Measurements from ENCODE around the gene PPP1R13L.
"Not testable (repeated sequence)": the region's sequence is repeated elsewhere in the genome, so short reads cannot be mapped to it uniquely, and the experiment has no call there.

Gene PPP1R13L, protein sequence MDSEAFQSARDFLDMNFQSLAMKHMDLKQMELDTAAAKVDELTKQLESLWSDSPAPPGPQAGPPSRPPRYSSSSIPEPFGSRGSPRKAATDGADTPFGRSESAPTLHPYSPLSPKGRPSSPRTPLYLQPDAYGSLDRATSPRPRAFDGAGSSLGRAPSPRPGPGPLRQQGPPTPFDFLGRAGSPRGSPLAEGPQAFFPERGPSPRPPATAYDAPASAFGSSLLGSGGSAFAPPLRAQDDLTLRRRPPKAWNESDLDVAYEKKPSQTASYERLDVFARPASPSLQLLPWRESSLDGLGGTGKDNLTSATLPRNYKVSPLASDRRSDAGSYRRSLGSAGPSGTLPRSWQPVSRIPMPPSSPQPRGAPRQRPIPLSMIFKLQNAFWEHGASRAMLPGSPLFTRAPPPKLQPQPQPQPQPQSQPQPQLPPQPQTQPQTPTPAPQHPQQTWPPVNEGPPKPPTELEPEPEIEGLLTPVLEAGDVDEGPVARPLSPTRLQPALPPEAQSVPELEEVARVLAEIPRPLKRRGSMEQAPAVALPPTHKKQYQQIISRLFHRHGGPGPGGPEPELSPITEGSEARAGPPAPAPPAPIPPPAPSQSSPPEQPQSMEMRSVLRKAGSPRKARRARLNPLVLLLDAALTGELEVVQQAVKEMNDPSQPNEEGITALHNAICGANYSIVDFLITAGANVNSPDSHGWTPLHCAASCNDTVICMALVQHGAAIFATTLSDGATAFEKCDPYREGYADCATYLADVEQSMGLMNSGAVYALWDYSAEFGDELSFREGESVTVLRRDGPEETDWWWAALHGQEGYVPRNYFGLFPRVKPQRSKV

DNA sequence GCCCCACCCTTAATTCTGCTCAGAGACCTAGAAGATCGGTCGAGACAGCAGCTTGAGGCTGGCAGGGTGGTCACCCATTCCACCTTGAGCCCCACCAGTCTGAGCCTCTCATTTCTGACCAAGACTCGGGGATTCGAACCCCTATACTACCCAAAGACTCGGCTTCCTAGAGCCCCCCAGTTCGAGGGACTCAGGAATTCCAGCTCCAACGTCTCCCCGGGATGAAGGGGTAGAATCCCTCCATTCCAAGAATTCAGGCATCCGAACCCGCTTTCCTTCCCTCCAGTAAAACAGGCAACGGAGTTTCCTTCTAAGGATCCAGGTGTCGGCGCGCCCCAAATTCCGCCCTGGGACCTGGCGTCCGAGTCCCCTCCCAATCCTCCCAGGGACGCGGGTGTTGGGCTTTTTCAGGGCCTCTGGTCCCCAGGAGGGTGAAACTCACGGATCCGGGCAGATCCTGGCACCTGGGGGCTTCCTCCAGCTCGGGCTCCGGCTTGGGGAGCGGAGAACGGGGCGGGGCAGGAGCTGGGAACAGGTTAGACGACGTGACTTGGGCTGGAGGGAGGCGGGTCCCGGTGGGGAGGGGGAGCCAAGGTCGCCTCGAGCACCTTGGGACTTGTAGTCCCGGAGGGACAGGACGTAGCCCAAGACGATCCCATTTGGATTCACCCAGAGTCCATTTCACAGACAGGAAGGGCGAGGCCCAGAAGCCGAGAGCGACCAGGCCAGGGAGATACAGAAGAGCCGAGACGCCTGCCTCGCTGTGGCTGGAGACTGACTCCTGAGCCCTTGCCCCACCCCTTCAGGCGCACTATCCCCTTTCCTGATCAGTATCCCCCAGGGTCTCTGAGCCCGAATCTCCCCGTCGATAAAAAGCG lies at the start of gene PPP1R13L:
TSS of gene PPP1R13L (minus strand) at position 513 of the 878 bp plus-strand sequence. CDS start 6,751 bp downstream, outside the sequence.
- DNase-seq = no peak

DNA sequence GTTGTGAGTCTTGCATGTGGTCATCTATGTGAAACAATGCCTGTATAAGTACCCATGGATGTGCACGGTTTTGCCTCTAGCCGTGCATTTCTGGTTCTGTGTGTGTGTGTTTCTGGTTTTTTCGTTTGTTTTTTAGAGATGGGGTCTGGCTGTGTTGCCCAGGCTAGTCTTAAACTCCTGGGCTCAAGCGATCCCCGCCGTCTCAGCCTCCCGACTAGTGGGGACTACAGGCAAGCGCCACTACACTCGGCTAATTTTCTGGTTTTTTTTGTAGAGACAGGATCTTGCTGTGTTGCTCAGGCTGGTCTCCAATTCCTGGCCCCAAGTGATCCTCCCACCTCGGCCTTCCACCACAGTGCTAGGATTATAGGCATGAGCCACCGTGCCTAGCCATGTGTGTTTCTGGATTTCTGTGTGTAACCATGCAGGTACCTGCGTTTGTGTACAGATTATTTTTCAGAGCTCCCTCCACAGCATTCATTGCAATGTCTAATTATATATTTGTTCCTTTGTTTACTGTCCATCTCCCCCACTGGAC lies 47.0 kb upstream of the PPP1R13L start:
- no peak for DNase-seq

DNA sequence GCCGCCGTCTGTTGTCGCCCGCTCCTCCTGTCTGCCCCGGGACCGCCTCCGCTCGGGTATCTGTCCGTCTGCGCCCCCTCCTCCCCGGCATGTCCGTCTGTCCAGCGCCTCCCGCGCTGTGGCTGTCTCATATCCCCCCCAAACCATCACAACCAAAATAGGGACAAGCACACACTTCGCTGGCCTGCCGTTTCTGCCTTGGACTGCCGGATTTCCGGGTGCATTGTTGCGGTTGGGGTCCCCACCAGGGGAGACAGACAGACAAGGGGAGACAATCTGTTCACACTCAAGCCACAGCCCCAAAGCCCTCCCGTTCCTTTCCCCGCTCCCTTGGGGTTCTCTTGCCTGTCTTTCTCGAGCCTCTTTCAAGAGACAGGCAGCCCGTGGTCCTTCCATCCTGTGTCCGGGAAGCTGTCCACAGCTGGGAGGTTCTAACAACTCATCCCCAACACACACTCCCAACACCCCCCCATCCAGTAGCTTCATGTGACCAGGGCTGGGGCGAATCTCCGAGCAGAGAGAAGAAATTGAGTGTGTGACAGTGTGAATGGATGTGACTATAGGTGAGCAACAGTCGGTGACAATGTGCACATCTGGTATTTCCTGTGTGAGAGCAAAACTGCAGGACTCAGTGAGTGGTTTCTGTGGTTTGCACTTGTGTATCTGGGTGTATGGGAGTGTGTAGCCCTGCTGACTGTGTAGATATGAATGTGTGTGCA lies 46.4 kb upstream of the PPP1R13L start:
- no peak for DNase-seq

DNA sequence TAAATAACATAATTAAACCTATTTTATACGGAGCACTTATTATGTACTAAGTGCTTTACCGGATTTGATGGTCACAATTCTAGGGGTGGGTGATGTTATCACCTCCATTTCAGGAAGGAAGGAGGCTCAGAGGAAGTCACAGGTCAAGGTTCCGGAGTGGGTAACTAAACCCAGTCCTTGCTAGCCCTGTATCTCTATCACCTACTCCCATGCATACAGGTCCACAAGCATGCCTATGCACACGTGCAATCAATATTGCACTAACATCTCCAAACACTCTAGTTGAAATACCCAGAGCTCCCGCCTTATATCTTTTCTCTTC lies 45.1 kb upstream of the PPP1R13L start:
- DNase-seq = peak; percentile 35

DNA sequence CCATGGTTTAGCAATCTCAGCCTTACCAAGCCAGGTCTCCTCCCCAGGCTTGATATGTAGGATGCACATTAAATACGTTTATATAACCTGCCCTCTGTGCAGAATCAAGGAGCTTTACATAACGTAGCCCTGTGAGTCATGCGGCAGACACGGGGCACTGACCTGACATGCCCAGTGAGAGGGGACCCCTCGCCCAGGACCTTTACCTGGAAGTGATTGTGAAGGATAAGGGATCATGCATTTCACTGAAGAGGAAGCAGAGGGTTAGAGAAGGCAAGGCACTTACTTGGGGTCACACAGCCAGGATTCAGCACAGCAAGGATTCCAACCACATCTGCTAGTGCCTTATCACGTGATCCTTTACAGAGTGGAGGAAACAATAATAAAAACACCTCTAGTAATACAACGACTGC lies 44.0 kb upstream of the PPP1R13L start:
- no peak for DNase-seq

DNA sequence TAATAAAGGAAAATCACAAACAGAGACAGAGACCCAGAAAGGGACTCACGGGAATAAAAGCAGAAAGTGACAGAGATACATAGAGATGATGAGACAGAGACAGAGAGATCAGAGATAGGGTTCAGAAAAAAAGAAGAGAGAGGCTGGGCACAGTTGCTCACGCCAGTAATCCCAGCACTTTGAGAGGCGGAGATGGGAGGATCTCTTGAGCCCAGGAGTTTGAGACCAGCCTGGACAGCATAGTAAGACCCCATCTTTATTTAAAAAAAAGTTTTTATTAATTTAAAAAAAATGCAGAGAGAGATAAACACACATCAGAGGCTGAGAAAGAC lies 43.5 kb upstream of the PPP1R13L start:
- no peak for DNase-seq

DNA sequence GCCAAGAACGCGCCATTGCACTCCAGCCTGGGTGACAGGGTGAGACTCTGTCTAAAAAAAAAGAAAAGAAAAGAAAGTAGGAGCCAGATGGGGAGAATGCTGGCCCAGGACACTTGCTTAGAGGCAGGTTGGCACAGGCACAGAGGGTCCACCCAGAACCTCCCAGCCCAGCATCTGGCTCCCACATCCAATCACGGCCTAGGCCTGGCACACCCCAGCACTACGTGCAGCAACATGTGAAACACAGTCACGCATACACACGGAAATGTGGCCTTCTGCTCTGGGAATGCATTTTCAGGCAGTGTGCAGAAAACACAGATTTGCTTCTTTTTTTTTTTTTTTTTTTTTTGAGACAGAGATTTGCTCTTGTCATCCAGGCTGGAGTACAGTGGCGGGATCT lies 42.1 kb upstream of the PPP1R13L start:
- no peak for DNase-seq

DNA sequence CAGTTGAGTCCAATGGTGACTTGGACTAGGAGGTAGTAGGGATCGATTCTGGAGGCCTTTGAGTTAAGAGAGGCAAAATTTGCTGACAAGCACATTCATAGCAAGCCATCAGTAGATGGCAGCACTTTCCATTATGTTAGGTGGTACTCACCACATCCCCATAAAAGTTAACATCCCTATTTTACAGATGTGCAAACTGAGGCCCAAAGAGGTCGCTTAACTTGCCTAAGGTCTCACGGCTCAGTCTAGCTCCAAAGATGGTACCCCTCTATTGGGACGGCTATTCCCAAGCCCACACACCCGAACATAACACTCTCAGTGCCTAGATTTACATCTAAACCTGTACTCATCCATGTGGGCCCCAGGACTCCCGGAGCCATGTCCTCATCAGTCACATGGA lies 41.4 kb upstream of the PPP1R13L start:
- DNase-seq = no peak

DNA sequence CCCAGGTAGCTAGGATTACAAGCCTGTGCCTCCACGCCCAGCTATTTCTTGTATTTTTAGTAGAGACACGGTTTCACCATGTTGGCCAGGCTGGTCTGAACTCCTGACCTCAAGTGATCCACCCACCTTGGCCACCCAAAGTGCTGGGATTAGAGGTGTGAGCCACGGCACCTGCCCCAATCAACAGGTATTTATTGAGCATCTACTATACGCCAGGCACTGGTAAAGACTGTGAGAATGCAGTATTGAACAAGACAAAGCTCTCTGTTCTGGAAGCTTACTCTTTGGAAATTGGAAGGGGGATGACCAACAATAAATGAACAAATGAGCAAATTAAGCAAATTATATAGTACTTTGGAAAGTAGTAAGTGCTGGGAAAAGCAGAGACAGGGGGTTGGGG lies 40.3 kb upstream of the PPP1R13L start:
- no peak for DNase-seq

DNA sequence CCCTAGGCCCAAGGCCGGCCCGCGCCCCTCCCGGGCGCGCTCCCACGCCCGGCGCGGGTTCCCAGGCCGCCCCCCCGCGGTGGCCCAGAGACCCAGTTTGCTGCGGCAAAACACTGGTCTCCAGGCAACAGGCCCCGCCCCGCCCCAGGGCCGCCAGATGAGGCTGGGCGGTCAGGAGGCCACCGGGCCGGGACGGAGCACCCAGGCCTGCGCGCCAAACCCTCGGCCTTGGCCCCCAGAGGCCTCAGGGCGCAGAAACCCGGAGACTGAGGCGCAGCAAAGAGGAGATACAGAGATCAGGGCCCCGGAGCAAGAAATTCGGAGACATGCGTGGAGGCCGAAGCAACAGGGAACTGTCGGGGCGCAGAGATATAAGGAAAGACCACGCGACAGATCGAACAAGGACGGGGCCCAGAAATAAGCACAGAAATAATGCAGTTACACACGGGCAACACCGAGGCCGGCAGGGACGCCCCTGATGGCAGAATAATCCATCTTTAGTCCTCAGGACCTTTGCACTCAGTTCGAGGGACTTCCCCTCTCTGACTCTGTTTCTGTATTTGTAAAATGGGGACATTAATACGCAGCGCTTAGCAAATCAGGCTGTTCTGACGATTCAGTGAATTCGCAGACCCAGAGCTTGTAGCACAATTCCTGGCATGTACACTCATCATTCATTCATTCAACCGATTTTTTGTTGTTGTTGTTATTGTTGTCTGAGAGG lies 39.6 kb upstream of the PPP1R13L start:
- peak; percentile 43 for DNase-seq

DNA sequence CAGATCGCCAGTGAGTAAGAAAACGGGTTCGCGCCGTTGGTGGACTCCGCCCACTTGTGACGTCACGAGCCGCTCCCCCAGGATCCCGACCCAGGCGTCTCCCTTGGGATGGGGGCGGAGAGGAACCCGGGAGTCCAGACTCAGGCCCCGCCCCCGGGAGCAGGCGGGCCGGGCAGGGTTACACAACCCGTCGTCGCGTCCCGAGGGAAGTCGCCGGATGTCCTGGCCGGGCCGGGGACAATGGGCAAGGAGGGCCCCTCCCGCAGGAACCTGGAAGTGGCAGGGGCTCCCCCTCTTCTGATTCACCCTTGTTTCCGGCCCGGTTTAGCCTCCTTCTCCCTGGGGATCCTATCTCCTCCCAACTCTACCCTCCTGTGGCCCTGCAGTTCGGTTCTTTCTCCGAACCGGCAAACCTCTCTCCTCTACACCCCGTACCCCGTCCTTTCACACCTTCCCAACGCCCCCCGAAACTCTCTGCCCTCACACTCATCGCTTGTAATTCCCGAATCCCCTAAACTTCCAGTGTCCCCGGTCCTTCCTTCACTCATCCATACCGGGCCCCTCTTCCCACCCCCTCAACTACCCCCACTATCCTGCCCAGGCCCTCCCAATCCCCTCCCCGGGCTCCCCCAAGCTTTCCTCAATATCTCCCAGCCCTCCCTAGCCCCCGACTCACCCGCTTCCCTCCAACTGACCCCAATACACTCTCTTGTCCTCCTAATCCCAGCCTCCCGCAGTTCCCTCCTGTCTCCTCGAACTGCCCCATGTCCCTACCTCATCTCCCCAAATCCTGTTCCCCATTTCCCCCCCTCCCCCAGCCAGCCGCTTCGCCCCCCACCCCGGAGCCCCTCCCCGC lies 38.8 kb upstream of the PPP1R13L start:
- DNase-seq = no peak

DNA sequence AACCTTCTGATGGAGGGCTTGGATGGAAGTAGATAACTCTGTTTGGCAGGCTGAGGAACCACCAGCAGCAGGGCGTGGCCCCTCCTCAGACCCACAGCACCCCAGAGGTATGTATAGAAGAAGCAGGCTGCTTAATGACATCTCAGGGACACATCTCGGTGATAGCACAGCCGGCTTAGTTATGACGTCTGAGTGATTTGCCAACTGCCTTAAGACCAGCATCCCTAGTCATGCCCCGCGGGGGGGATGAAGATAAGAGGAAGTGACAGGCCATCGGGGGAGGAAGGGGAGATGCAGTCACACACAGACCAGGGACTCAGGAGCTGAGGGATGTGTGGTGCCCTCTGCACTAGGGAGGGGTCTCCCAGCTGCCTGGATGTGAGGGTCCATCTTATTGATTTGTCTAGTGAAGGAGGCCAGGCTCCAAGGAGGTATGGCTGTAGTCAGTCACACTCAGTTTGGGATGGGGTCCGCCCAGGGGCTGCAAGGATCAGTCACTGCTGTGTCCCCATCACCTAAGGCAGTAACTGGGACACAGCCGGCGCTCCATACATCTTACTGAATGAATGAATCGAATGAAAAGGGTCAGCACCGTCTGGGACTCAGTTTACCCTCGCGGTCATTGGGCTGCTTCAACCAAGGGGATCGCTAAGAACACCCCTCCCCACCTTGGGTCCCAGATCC lies 38.1 kb upstream of the PPP1R13L start:
- DNase-seq = no peak

DNA sequence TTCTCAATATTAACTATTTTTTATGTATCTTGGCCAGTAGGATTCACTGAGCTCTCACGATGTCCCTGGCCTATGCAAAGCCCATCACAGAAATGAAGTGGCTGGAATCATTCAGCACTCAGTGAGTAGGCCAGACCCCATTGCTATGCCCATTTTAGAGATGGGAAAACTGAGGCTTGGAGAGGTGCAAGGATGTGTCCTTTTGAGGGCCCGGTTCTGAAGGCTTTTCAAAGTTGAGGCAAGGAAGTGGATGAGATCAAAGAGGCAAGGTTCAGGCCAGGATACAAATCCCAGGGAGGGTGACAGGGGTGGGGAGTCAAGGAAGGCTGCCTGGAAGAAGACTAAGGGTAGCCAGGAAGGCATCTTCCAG lies 37.5 kb upstream of the PPP1R13L start:
- DNase-seq = no peak

DNA sequence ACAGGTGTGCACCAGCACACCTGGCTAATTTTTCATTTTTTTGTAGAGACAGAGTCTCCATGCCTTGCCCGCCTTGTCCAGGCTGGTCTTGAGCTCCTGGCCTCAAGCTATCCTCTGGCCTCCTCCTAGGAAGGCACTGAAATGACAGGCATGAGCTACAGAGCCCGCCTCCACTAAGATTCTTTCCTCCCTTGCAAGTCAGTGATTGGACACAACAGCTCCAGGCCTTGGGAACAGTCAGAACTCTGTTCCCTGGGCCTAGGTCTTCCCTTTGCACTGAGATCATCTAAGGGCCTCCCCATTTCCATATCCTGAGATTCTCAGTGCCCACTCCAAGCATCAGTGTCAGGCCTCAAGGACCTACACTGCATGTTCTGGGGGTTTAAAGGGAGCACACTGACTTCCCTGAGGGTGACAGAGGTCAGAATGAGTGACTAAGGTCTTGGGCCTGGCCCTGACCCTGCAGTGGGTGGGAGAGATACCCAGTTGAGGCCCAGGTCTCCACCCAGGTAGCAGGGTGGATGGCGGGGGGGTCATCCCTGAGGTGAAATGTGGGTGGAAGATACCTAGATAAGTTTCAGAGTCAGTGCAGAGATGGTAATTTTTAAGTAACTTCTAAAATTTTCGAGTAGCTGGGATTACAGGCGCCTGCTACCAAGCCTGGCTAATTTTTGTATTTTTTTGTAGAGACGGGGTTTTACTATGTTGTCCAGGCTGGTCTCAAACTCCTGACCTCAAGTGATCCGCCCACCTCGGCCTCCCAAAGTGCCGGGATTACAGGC lies 36.2 kb upstream of the PPP1R13L start:
- DNase-seq = no peak

DNA sequence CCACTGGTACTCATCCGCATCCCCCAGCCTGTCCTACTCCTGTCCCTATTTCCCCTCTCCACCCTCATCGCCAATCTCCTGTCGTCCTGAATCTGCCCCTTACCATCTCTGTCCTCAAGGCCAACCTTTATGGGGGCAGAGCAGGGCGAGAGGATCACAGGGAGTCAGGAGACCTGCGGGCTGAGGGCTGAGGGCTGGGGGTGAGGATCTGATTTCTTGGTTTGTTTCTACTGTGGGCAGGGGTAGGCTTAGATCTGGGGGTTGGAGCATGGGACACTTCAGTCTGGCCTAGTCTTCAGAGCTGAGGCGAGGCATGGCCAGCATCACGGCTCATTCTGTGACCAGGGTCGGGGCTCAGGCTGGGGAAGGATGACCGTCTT lies 35.4 kb upstream of the PPP1R13L start:
- DNase-seq = no peak

DNA sequence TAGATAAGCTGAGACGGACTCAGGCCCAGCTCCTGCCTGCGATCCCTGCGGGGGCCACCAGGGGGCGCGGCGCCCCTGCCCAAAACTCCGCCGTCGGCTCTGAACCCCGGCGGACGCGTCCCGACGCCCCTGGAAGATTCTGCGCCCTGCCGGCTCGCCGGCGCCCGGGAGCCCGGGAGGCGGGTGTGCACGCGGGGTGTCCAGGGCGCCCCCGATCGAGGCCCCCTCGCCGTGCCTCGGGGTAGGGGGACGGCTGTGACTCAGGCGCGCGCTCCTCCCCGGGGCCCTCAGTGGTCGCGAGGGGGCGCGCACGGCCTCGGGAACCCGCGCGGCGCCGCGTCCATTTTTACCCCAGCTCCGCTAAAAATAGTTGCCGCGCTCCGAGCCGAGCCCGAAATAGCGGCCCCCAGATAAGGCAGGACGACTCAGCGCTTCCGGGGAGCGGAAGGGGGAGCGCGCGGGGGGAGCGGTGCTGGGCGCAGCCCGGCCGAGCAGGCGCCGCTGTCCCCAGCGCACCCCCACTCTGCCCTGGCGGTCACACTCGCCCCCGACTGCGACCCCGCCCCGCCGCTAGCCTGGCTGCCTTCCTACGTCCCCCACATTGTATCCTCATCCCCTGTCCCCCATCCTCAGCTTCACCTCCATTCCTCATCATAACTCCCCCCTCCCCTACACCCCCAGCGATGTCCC lies 34.8 kb upstream of the PPP1R13L start:
- peak; percentile 89 for DNase-seq

DNA sequence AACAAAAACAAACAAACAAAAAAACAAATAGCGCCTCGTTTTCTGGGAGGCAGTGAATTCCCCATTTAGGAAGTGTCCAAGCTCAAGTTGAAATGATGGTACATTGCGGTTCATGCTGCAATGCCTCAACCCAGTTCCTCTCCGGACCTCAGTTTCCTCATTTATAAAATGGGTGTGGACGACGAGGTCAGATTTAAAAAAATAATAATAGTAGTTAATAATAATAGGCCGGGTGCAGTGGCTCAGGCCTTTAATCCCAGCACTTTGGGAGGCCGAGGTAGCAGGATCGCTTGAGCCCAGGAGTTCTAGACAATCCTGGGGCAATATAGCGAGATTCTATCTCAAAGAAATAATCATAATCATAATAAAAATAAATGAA lies 34.3 kb upstream of the PPP1R13L start:
- DNase-seq = no peak

DNA sequence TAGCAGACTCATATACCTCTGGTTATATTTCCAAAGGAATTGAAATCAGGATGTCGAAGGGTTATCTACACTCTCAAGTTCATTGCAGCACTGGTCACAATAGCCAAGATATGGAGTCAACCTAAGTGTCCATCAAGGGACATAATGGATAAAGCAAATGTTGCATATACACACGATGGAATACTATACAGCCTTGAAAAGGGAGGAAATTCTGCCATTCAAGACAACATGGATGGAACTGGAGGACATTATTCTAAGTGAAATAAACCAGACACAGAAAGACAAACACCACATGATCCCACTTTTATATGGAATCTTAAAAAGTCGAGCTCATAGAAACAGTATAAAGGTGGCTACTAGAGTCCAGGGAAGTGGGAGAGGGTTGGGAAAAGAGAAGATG lies 32.5 kb upstream of the PPP1R13L start:
- DNase-seq = no peak

DNA sequence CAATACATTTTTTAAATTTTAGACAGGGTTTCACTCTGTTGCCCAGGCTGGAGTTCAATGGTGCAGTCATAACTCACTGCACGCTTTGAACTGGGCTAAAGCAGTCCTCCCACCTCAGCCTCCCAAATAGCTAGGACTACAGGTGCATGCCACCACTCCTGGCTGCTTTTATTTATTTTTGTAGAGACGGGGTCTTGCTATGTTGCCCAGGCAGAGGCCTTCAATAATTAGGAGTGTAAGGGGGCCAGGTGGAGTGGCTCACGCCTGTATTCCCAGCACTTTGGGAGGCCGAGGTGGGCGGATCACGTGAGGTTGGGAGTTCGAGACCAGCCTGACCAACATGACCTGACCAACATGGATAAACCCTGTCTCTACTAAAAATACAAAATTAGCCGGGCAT lies 27.7 kb upstream of the PPP1R13L start:
- not testable (repeated sequence) for DNase-seq
